ENCODE data around the gene ADAMTS10. TPM values are rescaled to one million over a fixed set of nuclear protein-coding genes. Genes with fewer than 3 reads are reported as not detected.
A peak's percentile ranks its signal among the peaks of the same experiment; 100 is the strongest.

Gene ADAMTS10
- total and polyA plus RNA-seq, 2 of the 13 experiments (the other 11 are each of a cell fraction or from before 2014, with no cell fraction given) = 0.49 to 1.7 TPM

DNA sequence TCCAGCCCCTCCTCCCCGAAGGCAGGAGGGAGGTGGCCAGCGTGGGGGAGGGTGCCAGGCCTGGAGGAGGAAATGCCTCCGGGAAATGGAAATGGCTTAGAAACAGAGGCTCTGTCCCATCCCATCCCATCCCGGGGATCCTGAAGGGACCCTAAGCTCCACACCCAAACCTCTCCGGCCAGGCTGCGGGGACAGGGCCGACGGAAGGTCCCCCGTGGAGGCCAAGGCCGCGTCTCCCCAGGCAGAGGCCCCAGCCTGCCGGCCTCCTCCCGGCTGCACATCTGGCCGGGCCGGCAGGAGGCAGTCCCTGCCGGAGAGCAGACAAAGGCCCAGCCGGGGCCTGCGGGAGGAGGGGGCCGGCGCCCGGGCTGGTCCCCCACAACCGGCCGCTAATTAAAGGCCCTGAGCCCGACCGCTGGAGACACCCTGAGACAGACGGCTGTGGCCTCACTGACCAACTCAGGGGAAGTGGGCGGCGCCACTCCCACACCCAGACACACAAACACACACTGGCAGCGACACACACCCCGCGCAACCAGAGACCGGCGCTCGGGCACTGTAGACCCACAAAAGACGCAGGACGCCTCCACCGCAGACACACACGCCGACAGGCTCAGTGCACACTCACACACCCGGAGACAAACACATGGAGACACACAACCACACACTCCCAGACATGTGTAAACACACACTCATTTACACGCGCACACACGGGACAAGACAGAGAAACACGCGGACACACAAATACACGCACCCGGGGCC lies 1.1 kb downstream of the ADAMTS10 start (continued):
- TF ChIP-seq JUND (CRISPR knock-in tag; IDR thresholded peaks at IDR 0.05) = peak; percentile 13; the same call in 1 of the 2 replicates
- TF ChIP-seq ZNF207 (IDR thresholded peaks at IDR 0.05; ENCODE audit: borderline replicate concordance) = no peak
- no peak for TF ChIP-seq ELF3 (CRISPR knock-in tag; IDR thresholded peaks at IDR 0.05)
- TF ChIP-seq ARNT2 (CRISPR knock-in tag; IDR thresholded peaks at IDR 0.05; ENCODE audit: low read depth) = 0 out of 2 replicates have a peak, but pooled peaks have one; percentile 39
- TF ChIP-seq ZNF749 (CRISPR knock-in tag; IDR thresholded peaks at IDR 0.05; ENCODE audit: borderline replicate concordance) = no peak
- TF ChIP-seq ZNF292 (CRISPR knock-in tag; IDR thresholded peaks at IDR 0.05; ENCODE audit: borderline replicate concordance, low read depth) = no peak
- TF ChIP-seq ZNF83 (CRISPR knock-in tag; IDR thresholded peaks at IDR 0.05; ENCODE audit: borderline replicate concordance) = no peak
- no peak for TF ChIP-seq ZFP37 (CRISPR knock-in tag; IDR thresholded peaks at IDR 0.05; ENCODE audit: borderline replicate concordance)
- no peak for TF ChIP-seq ZNF331 (CRISPR knock-in tag; IDR thresholded peaks at IDR 0.05)
- TF ChIP-seq, protein P1, sequence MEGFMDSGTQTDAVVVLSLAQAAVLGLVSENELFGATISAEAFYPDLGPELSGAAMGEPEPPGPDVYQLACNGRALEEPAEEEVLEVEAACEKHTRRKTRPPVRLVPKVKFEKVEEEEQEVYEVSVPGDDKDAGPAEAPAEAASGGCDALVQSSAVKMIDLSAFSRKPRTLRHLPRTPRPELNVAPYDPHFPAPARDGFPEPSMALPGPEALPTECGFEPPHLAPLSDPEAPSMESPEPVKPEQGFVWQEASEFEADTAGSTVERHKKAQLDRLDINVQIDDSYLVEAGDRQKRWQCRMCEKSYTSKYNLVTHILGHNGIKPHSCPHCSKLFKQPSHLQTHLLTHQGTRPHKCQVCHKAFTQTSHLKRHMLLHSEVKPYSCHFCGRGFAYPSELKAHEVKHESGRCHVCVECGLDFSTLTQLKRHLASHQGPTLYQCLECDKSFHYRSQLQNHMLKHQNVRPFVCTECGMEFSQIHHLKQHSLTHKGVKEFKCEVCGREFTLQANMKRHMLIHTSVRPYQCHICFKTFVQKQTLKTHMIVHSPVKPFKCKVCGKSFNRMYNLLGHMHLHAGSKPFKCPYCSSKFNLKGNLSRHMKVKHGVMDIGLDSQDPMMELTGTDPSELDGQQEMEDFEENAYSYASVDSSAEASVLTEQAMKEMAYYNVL (CRISPR knock-in tag; IDR thresholded peaks at IDR 0.05; ENCODE audit: borderline replicate concordance) = no peak
- TF ChIP-seq DBP (CRISPR knock-in tag; IDR thresholded peaks at IDR 0.05; ENCODE audit: not compliant biosample characterization) = no peak
- TF ChIP-seq NFKB2 (CRISPR knock-in tag; IDR thresholded peaks at IDR 0.05; ENCODE audit: borderline replicate concordance) = no peak
- TF ChIP-seq TP53 (CRISPR knock-in tag; conservative IDR thresholded peaks at IDR 0.05) = no peak
- TF ChIP-seq ATF7-NPFF (CRISPR knock-in tag; IDR thresholded peaks at IDR 0.05; ENCODE audit: low read depth) = peak; percentile 49; the same call in 1 of the 2 replicates
- no peak for TF ChIP-seq CHCHD3 (CRISPR knock-in tag; IDR thresholded peaks at IDR 0.05)
- TF ChIP-seq ZMAT3 (CRISPR knock-in tag; conservative IDR thresholded peaks at IDR 0.05) = no peak
- peak; percentile 58; the same call in 1 of the 2 replicates for TF ChIP-seq ZNF768 (CRISPR knock-in tag; IDR thresholded peaks at IDR 0.05)
- TF ChIP-seq ZNF543 (CRISPR knock-in tag; IDR thresholded peaks at IDR 0.05) = no peak
- peak; percentile 75; the same call in 1 of the 2 replicates for TF ChIP-seq EEA1 (CRISPR knock-in tag; IDR thresholded peaks at IDR 0.05; ENCODE audit: borderline replicate concordance)
- no peak for TF ChIP-seq ETS1 (CRISPR knock-in tag; IDR thresholded peaks at IDR 0.05)
- TF ChIP-seq ATAD3A (CRISPR knock-in tag; IDR thresholded peaks at IDR 0.05) = no peak
- no peak for TF ChIP-seq ZNF260 (CRISPR knock-in tag; IDR thresholded peaks at IDR 0.05; ENCODE audit: borderline replicate concordance, low read depth)
- no peak for TF ChIP-seq ZFP36L1 (CRISPR knock-in tag; IDR thresholded peaks at IDR 0.05)
- TF ChIP-seq, protein P2, sequence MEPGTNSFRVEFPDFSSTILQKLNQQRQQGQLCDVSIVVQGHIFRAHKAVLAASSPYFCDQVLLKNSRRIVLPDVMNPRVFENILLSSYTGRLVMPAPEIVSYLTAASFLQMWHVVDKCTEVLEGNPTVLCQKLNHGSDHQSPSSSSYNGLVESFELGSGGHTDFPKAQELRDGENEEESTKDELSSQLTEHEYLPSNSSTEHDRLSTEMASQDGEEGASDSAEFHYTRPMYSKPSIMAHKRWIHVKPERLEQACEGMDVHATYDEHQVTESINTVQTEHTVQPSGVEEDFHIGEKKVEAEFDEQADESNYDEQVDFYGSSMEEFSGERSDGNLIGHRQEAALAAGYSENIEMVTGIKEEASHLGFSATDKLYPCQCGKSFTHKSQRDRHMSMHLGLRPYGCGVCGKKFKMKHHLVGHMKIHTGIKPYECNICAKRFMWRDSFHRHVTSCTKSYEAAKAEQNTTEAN (CRISPR knock-in tag; conservative IDR thresholded peaks at IDR 0.05) = peak; percentile 66; the same call in 1 of the 2 replicates
- TF ChIP-seq ZNF652 (CRISPR knock-in tag; IDR thresholded peaks at IDR 0.05; ENCODE audit: borderline replicate concordance, low read depth) = no peak

Data from HepG2 (cell line).